ENCODE measurements around the gene AHCYL2.

GRCh38 chr7:129213828-129214227 is 11.0 kb upstream of the AHCYL2 start:
- TF ChIP-seq CTCF (conservative IDR thresholded peaks at IDR 0.05; ENCODE audit: low read length) = peak; percentile 53
- TF ChIP-seq EZH2phosphoT487 (IDR thresholded peaks at IDR 0.05; ENCODE audit: borderline replicate concordance) = no peak

All from Loucy (cell line).